NCI-H446 (cell line): Measurements from ENCODE around the gene OSER1.
"Not testable (repeated sequence)": the region's sequence is repeated elsewhere in the genome, so short reads cannot be mapped to it uniquely, and the experiment has no call there.

ENCODE experiments used
- DNase-seq, 2 experiments: peaks; one replicate each; lab custom pipeline; 2025; lab: John Stamatoyannopoulos, UW

OSER1 gene

DNA sequence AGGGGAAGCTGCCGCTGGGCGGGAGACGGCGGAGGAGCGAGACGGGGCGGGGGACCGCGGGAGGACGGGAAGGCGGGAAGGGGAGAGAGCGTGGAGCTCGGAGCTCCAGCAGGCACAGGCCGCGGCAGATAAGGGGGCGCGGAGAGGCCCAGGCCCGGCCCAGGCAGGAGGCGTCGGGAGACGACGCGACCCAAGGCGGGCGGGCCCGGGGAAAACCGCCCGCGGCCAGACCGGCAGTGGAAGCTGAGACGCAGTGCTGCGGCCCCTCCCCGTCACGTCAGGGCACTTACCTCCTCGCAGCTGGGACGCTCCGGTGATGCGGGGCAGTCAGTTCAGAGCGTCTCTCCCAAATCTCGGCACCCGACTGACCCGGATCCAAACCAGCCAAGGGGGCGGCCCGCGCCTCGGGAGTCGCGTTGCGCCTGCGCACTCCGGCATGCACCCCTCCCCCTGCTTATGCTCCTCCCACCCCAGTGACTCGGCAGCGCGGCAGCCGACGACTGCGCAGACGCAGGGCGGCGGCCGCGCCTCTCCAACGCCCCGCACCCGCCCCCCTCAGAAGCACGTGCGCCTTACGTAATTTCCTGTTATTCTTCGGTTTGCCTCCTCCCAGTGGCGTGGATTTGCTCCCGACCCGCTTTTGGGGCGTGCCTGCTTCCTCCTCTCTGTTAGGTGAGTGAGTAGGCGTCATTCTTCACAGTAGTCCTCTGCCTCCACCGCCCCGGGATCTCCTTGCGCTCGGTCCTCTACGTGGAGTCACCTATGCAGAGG is at the start of gene OSER1:
Gene OSER1 (minus strand): TSS at position 366 of the 771 bp plus-strand sequence. CDS start 3,814 bp downstream, outside the sequence.
- DNase-seq, result peak; percentile 95 to 98

DNA sequence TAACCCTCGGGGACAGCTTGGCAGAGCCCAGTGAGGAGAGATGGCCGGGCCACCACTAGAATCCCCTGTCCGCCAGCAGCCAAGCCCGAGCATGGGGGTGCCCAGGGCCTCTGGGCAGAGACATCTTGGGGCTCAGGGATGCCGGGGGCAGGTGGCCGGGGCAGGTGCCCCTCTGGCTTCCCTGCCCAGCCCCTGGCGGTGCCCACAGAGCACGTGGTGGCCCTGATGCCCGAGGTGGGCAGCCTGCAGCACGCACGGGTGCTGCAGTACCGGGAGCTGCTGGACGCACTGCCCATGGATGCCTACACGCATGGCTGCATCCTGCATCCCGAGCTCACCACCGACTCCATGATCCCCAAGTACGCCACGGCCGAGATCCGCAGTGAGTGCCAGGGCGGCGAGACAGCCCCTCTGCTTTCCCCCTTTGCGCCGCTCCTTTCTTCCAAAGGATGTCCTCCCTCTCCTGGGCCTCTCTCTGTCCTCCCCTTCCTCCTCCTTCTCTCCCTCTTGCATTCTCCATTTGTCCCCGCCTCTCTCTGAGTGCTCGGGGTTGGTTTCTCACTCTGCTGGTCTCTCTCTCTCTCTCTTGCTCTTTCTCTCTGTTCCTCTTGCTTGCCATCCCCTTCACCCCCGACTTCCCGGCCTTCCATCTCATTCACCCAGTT is 47.8 kb upstream of the OSER1 start:
- no peak for DNase-seq

DNA sequence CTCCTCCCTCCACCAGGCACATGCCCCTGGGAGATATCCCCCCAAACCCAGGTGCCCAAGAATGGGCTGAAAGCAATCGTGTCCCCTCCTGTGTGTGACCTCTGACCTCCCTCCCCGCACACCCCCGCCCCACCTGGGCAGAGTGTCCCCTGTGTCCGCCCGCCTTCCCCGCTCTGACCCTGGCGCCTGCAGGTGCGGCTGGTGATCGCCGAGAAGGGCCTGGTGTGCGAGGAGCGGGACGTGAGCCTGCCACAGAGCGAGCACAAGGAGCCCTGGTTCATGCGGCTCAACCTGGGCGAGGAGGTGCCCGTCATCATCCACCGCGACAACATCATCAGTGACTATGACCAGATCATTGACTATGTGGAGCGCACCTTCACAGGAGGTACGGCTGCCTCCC is 46.4 kb upstream of the OSER1 start:
- no peak for DNase-seq

DNA sequence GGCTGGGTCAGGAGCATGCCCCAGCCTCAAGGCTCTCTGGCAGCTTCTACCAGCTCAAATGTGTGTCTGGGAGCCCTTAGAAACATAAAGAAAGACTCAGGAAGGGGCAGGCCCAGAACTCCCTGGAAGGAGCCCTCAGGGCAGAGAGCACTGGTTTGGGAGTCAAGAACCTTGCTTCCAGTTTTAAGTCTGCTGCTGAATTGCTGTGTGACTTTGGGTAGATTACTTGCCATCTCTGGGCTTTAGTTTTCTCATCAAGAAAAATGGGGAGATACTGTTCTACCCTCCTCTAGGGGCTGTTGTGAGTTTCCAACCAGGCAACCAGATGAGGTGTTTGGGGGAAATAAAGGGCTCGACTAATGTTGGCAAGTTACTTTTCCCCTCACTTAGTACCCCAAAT is 45.4 kb upstream of the OSER1 start:
- DNase-seq, result no peak

DNA sequence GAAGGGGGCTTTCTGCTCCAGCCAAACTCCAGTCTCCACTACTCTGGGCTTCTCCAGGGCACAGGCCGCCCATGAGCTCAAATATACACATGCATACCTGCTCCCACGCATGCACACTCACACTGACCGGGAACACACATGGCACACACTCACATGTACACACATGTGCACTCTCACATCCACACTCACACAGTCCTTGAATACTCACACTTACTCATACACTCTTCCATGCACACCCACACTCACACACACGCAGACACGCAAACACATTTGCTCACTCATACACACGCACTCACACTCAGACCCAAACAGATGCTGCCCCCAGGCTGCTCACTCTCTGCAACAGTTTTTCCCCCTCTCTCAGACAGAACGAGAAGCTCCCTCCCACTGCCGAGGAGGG is 43.5 kb upstream of the OSER1 start:
- no peak for DNase-seq

DNA sequence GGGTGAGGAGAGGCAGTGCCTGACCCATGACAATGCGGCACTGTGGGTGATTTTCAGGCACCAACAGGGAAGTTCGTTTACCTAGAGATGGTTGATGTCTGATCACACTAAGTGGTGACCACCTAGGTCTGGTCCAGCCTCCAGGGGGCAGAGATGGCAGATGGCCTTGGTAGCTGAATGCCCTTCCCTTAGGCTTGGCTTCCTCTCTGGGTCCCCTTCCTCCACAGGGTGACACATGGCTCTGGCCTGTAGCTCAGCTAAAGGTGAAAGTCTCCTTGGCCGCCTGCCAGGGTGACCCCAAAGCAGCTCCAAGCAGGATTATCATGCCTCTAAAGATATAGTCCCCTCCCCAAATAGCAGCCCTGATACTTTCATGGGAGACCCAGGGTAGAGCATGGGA is 43.0 kb upstream of the OSER1 start:
- DNase-seq, result no peak

DNA sequence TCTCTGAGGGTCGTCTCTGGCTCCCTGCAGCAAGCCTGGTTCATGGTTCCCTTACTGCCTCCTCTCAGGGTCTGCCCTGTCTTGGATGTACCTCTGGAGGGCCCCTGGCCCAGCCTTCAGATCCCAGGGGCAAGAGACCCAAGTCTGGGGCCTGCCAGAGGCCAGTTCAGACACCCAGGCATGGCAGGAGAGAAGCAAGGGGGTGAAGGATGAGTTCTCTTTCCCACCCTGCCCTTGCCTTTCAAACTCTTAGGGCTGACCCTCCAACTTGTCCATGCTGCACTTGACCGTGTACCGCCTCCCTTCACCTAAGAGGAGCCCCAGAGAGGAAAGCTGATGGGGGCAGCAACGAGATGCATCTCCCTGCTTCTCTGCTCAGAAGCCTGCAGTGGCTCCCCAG is 40.7 kb upstream of the OSER1 start:
- DNase-seq, result no peak

DNA sequence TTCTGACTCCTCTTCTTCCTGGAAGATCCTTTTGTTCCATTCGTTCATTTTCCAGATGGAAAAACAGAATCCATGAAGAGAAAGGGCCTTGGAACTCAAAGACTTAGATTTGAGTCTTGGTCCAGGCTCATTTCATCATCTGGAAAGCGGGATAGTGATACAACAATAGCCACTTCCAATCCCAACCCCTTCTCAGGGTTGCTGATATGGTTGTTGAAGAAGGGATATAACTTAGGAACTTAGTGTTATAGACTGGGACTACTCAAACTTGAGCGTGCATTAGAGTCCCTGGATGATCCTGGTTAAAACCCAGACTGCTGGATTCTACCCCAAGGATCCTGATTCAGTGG is 37.8 kb upstream of the OSER1 start:
- DNase-seq, result no peak

DNA sequence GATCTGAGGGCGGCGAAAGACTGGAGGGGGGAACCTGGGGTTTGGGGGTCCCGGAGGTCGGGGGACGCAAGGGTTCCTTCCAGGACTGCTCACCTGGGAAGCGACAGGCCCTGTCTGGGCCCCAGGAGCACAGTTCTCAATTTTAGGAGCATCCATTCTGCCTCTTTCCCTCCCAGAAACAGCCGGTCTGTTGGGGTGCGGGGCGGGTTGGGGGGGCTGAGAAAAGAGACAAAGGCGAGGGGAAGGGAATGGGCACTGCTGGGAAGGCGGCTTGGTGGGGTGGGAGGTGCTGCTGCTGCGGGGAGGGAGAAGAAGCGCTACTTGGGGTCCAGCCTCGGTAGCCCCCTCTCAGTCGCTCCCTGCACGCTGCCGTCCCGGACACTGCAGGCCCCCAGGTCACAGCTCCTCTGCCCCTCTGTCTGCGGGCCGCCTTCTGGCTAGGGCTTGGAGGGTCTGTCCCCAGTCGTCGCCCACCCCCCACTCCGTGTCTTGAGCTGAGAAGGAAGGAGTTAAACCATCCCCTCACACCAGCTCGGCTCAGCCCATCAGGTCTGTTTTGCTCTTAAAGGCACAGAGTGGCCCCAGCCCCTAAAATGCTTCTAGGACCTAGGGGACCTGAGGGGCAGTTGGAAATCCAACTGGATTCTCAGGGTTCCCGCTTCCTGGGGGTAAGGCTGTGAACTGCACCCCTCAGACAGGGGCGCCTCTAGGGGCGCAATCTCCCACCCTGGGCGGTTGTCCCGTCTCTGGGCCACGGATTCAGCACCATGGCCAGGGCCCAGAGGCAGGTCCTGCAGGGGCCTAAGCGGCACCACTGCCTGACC is 37.2 kb upstream of the OSER1 start:
- DNase-seq, result no peak

DNA sequence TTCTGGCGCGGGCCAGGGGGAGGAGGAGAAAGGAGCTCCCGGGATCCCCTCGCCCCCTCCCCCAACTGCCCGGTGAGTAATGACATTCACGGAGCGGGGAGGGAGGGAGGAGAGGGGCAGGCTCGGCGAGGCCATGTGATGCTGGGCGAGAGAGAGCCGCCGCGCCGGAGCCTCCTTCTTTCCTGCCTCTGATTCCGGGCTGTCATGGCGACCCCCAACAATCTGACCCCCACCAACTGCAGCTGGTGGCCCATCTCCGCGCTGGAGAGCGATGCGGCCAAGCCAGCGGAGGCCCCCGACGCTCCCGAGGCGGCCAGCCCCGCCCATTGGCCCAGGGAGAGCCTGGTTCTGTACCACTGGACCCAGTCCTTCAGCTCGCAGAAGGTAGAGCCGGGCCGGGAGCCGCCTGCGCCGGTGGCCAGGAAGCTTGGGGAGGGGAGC is 36.6 kb upstream of the OSER1 start, which contains the start of gene GDAP1L1:
Gene GDAP1L1 (plus strand): TSS at position 178 of the 441 bp plus-strand sequence. CDS start 27 bp downstream, at position 205.
- DNase-seq, result peak; percentile 54 to 68

DNA sequence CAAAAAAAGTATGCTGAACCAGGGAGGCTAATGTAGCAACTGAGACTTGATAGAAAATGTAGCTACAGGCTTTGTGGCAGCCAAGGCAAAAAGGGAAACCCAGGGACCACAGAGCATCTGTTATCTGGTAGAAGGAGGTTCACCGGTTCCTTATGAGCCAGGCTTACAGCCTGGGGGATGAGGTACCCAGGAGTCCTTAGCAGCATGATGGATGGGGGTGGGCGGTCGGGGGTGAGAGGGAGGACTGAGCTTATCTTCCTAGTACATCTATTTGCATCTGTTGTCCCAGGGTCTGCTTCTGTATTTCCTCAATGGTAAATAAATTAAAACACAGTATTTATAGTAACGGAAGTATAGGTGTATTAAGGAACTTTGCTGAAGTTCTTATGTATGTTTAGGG is 35.4 kb upstream of the OSER1 start:
- no peak for DNase-seq

DNA sequence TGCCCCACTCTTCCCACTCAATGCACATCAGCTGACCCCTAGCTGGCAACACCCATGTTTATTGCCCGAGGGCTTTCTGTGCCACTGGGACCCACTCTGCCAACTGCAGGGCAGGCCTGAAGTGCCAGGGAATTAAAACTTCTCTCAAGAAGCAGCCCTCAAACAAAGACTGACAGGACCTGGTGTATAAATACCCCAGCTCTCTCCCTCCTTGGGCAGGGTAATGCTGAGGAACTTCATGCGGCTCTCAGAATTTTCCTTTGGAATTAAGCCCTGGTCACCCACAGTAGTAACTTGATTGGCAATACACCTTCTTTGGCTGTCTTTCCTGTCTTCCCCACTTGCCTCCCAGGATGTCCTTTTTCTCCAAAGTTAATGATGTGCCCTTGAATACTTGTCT is 31.2 kb upstream of the OSER1 start:
- no peak for DNase-seq

DNA sequence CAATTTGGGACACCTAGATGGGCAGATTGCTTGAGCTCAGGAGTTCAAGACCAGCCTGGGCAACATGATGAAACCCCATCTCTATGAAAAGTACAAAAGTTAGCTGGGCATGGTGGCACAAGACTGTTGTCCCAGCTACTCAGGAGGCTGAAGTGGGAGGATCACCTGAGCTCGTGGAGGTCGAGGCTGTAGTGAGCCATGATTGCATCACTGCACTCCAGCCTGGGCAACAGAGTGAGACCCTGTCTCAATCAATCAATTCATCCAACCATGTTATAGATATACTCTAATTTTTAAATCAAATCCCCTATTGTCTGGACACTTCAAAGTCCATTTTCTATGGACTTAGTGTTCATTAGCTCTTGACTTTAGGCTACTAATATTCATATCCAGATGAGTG is 26.3 kb upstream of the OSER1 start:
- DNase-seq, result not testable (repeated sequence)

DNA sequence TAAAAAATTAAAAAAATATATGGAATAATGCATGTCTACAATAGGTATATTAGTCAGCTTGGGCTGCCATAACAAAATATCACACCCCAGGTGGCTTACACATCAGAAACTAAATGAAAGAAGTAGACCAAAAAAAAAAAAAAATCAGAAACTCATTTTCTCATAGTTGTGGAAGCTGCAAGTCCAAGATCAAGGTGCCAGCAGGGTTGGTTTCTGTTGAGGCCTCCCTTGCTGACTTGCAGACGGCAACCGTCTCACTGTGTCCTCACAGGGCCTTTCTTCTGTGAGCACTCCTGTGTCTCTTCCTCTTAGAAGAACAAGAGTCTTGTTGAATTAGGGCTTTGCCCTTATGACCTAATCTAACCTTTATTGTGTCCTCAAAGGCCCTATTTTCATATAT is 25.1 kb upstream of the OSER1 start:
- DNase-seq, result no peak

DNA sequence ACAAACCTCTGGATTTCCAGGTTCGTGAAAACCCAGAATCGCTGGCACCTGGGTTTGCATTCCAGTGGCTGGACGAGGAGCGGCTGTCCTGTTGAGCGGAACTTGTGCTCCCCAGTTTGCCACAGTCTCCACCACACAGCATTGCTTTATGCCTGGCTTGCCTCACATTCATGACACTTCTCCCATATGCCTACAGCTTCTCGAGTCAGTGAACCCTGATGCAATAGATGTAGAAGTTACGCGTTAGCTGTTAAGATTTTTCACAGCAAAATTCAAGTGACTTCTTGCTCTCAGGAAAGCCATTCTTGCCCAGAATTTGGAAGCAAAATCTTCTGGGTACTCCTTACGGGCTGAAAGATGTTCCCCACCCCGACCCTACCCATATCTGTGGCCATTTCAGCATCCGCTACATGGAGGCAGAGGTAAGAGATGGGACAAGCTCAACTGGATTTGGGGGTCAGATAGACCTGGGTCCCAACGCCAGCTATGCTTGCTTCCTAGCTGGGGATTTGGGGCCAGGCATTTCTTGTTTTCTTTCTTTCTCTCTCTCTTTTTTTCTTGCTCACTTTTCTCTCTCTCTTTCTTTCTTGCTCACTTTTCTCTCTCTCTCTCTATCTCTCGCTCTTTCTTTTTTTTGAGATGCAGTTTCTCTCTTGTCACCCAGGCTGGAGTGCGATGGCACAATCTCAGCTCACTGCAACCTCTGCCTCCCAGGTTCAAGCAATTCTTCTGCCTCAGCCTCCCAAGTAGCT is 24.2 kb upstream of the OSER1 start:
- no peak for DNase-seq

DNA sequence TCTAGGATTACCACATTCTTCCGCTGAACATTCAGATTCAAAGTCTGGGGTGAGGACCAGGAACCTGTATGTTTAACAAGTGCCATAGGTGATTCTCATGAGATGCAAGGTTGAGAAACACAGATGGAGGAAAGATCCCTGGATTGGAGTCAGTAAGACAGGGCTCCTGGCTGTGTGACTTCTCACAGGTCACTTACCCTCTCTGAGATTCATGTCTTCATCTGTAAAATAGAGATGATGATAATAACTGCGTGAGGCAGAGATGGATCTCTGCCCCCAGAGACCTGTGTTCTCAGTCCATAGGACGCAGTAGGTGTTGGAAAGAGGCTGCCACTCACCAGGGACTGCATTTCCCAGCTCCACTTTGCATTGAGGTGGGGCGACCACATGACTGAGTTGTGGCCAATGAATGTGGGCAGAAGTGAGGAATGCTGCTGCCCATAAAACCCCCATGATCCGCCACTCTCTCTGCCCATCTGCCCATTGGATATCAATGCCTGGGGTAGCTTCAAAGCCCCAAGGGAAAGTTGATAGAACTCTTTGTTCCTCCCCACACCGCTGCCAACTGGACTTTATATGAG is 23.0 kb upstream of the OSER1 start:
- no peak for DNase-seq

DNA sequence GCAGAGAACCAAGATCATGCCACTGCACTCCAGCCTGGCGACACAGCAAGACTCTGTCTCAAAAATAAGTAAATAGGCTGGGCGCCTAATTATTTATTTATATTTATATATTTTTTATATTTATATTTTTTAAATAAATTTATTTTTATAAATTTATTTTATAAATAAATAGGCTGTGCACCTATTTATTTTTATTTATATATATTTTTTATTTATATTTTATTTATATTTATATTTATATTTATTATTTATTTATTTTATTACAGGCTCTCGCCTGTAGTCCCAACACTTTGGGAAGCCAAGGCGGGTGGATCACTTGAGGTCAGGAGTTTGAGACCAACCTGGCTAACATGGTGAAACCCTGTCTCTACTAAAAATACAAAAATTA is 21.9 kb upstream of the OSER1 start:
- not testable (repeated sequence) for DNase-seq

DNA sequence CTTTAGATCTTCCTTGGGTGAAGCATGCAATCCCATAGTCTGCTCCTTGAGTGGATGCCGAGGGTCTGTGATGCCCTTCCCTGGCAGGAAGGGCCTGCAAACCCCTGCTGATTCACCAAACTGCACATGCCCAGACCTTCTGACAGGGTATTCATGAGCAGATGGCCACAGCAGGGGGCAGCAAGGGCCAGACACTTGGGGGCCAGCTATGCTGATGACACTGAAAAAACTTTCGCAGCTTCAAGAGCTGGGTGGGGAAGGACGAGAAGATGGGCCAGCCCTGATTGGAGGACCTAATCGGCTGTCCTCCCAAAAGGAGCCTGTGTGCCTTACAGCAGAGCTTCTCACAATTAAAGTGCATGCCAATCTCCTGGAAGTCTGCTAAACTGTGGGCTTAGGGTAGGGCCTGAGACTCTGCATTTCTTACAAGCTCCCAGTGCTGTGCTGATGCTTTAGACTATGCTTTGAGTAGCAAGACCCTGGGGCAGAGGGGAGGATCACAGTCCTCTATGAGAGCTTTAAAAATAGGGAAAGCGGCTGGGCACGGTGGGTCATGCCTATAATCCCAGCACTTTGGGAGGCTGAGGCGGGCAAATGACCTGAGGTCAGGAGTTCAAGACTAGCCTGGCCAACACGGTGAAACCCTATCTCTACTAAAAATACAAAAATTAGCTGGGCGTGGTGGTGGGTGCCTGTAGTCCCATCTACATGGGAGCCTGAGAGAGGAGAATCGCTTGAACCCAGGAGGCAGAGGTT is 21.3 kb upstream of the OSER1 start:
- DNase-seq, result peak in 1 of 2 experiments; percentile 70

DNA sequence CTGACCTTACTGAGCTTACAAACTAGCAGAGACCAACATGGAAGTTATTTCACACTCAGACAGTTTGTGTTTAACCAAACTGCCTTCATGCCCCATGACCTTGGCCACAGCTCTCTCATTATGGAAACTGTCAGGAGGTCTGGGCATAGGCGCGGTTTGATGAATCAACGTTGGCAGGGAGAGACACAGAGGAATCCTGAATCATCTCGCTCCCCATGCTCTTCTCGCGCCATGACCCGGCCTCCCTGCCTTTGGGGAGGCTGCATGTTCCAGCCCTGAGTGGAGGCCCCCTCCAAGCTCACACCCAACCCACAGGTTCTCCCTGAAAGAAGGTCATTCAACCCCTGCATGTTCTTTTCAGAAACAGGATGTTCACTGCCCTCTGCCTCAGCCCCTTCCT is 20.6 kb upstream of the OSER1 start:
- no peak for DNase-seq

DNA sequence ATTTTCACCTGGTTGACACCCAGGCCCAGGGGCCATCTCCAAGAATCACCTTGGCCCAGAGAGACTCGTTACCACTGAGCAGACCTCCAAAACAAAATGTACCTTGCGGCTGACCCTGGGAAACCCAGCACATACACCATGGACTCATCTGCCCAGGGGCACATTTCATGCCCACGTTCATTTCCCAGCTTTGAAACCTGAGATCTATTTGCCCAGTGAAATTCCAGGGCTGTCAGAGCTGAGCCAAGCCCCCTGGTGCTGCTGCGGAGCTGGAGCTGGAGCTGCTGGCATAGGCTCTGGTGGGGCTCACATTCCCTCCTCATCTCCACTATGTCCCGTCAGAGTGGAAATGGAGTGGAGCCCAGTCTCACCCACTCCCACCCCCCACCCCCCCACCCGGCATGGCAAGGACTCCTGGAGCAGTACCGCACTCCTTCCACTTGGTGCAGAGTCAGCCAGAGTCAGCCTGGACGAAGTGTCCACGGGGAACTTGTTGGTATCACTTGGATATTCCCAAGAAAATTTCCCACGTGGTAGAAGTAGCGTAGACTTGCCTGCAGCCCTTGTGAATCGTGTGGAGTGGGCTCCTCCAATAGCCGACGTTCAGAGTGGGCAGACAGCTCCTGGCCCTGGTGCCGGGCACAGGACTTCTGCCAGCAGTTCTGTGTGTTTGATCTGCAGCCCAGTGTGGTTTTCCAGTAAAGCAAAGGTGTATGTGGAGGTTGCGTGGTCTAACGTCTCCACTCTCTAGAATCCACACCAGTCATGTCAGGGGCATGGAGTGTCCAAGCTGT is 18.1 kb upstream of the OSER1 start:
- no peak for DNase-seq
